Measurements from ENCODE around the gene CLPSL1. TPM values are rescaled to one million over a fixed set of nuclear protein-coding genes. Genes with fewer than 3 reads are reported as not detected.

CLPSL1 gene
- total and polyA plus RNA-seq, 2 of the 8 experiments (the other 6 are each of a cell fraction or from before 2014, with no cell fraction given) = not detected

- no peak overlapping the region for H3K14ac ChIP-seq (ENCODE audit: insufficient read length)
- ChIA-PET CTCF (ENCODE audit: partially characterized antibody) (interaction anchor here (0.9 to 10.6 kb wide), 6 partner anchors 8 to 126 kb away, joined by 3 to 137 read pairs (median 3); partner anchors contain the start of gene ARMC12), POLR2A (ENCODE audit: partially characterized antibody) (interaction anchor here (1.3 to 2.1 kb wide), 4 partner anchors 11 to 275 kb away, joined by 3 to 11 read pairs (median 6); no protein-coding TSS in a partner anchor)
- no peaks in the 10 kb centered on the region for H3K27me3 ChIP-seq (replicated peaks in 1 of 4; ENCODE audit: control insufficient read depth in 3 of 4, extremely low read depth in 1 of 4, insufficient read depth in 3 of 4, low read length in 3 of 4)
- FAIRE-seq (no peak), DNase-seq (ENCODE audit: low read depth in 1 of 2, low spot score in 2 of 2) (no peak)
- no peak overlapping the region for H2BK15ac ChIP-seq (ENCODE audit: low read length)
- H3K36me3 ChIP-seq (ENCODE audit: control insufficient read depth in 2 of 4, insufficient read depth in 4 of 4, low read length in 3 of 4) = no peaks in the 10 kb centered on the region
- no peak overlapping the region for H2BK5ac ChIP-seq (ENCODE audit: low read depth, low read length)
- H3K79me1 ChIP-seq (ENCODE audit: low read depth, low read length) = no peaks in the 10 kb centered on the region
- 90% methylated on average over 7 of the region's 7 CpGs; no CpG with 5 or more reads in 1 of the 2 experiments for WGBS, 2 experiments (ENCODE audit: extremely low coverage in 1 of 2, insufficient coverage in 1 of 2, insufficient read length in 1 of 2, insufficient replicate concordance in 2 of 2, low coverage in 1 of 2, low lambda C conversion rate in 2 of 2, missing lambda C conversion rate in 1 of 2)
- H4K8ac ChIP-seq (ENCODE audit: extremely low read depth, insufficient read depth, low read length) = no peak overlapping the region
- no peak overlapping the region for H2BK12ac ChIP-seq (ENCODE audit: low read depth, low read length)
- H3K4me1 ChIP-seq (replicated peaks in 1 of 4; ENCODE audit: control insufficient read depth in 3 of 4, insufficient read depth in 4 of 4, low read length in 3 of 4) = peaks cover 3 to 14% (median 9%) of the 10 kb centered on the region in 4 experiments
- H2BK20ac ChIP-seq (ENCODE audit: low read length) = no peak overlapping the region
- no peak overlapping the region for H4K91ac ChIP-seq (replicated peaks; ENCODE audit: insufficient read length, low read length)
- no peak overlapping the region for H3K23ac ChIP-seq (ENCODE audit: insufficient read length)
- no peaks in the 10 kb centered on the region; a peak in 1 of 4 replicates for H3K9me3 ChIP-seq (ENCODE audit: insufficient read depth in 2 of 2, low read depth in 1 of 2, low read length in 1 of 2)
- H4K5ac ChIP-seq (ENCODE audit: insufficient read length, low read depth, low read length) = no peak overlapping the region
- H3K4me2 ChIP-seq (ENCODE audit: insufficient read depth in 1 of 2, low read depth in 2 of 2, low read length in 2 of 2) = no peak overlapping the region
- no peaks in the 10 kb centered on the region for H3K79me2 ChIP-seq (ENCODE audit: control insufficient read depth in 1 of 2, insufficient read depth in 2 of 2, low read length in 2 of 2)
- no peak overlapping the region for H3K18ac ChIP-seq (ENCODE audit: extremely low read depth, low read length)
- no peak overlapping the region for H2AFZ ChIP-seq (ENCODE audit: low read length)
- H3K23me2 ChIP-seq (ENCODE audit: low read depth, low read length) = no peaks in the 10 kb centered on the region
- no peak overlapping the region for H2AK5ac ChIP-seq (ENCODE audit: low read depth, low read length)
- no peaks in the 10 kb centered on the region for H4K20me1 ChIP-seq (replicated peaks in 1 of 2; ENCODE audit: control insufficient read depth in 1 of 2, insufficient read depth in 2 of 2, low read length in 2 of 2)
- no peak overlapping the region for H3K27ac ChIP-seq (ENCODE audit: low read depth, low read length)
- no peak overlapping the region for H3K4ac ChIP-seq (replicated peaks; ENCODE audit: insufficient read length, low read depth, low read length)
- no peak overlapping the region for H3K4me3 ChIP-seq (ENCODE audit: extremely low read depth in 1 of 4, insufficient read depth in 2 of 4, low read depth in 3 of 4, low read length in 4 of 4)
- H3K9ac ChIP-seq (replicated peaks in 1 of 4; ENCODE audit: extremely low read depth in 1 of 4, low read depth in 3 of 4, low read length in 3 of 4) = no peak overlapping the region
- no peak overlapping the region for H3K56ac ChIP-seq (replicated peaks; ENCODE audit: insufficient read length, low read depth, low read length)
- H2BK120ac ChIP-seq (replicated peaks; ENCODE audit: low read depth, low read length) = no peak overlapping the region
- TF ChIP-seq MAX (IDR thresholded peaks at IDR 0.05) (no peak), CHD2 (IDR thresholded peaks at IDR 0.05; ENCODE audit: low read length) (no peak), USF2 (IDR thresholded peaks at IDR 0.05; ENCODE audit: low read length) (no peak), EZH2 (IDR thresholded peaks at IDR 0.05; ENCODE audit: low read depth, low read length, severe bottlenecking) (no peak), SIN3A (conservative IDR thresholded peaks at IDR 0.05 in 1 of 2, IDR thresholded peaks at IDR 0.05 in 1 of 2; ENCODE audit: low read depth in 1 of 2, low read length in 2 of 2) (no peak), BRCA1 (IDR thresholded peaks at IDR 0.05; ENCODE audit: low read depth, low read length) (no peak), TAF7 (optimal IDR thresholded peaks at IDR 0.05; ENCODE audit: borderline replicate concordance, low read depth, low read length) (no peak), ATF2 (IDR thresholded peaks at IDR 0.05; ENCODE audit: low read length) (no peak)
Observed at GRCh38 chr6:35750557-35750956, 30.3 kb upstream of the CLPSL1 start.
